Measurements from ENCODE around the gene APOL6. TPM values are rescaled to one million over a fixed set of nuclear protein-coding genes. Genes with fewer than 3 reads are reported as not detected.

Gene APOL6, protein sequence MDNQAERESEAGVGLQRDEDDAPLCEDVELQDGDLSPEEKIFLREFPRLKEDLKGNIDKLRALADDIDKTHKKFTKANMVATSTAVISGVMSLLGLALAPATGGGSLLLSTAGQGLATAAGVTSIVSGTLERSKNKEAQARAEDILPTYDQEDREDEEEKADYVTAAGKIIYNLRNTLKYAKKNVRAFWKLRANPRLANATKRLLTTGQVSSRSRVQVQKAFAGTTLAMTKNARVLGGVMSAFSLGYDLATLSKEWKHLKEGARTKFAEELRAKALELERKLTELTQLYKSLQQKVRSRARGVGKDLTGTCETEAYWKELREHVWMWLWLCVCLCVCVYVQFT
- 10 to 100 TPM; 59.9 to 65.2 TPM for total RNA-seq

DNA sequence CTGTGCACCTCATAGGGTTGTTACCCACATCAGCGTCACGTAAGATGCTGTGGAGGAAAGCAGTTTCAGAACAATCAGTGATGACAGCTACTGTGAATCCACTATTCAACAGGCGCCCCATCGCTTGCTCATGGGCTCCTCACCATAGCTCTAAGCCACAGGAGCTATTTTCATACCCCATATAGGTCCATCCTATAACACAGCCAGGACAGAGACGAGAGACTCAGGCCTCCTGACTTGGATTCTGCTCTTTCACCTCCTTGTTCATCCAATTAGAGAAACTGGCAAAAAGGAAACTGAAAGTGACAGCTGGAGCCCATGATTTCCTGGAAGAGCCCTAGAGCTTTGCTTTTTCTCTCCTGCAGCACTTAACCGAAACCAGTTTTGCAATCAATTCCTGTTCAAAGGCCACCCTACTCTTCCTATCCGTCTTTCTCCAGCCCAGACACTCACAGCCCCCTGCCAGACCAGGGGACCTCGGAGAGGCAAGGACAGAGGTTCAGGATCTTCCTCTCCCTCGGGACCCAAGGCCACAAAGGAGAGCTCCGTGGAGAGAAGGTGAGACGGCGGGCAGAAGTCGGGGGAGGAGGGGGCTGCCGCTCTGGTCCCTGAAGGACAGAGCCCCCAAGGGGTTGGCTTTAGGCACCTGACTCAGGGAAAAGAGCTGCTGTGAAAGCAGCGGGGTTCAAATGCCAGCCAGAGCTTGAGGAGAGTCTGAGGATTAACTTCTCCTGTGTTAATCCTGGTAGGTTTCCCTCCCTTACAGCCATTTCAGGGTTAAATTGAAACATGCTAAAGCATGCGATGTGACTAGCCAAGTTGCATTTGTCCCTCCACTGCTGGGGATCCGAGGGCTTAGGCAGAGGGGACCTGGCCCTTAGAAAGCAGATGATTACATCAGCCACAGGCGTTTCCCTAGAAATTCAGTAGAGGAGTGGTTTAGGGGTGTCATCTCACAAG is at the start of gene APOL6:
Gene APOL6, plus strand, starts transcription at position 381 of the 960 bp plus-strand sequence. CDS start 7,980 bp downstream, outside the sequence.
- peak; percentile 80 for ATAC-seq
- H3K4me1 Mint-ChIP-seq: peaks cover 36% of the 10 kb centered on the region

DNA sequence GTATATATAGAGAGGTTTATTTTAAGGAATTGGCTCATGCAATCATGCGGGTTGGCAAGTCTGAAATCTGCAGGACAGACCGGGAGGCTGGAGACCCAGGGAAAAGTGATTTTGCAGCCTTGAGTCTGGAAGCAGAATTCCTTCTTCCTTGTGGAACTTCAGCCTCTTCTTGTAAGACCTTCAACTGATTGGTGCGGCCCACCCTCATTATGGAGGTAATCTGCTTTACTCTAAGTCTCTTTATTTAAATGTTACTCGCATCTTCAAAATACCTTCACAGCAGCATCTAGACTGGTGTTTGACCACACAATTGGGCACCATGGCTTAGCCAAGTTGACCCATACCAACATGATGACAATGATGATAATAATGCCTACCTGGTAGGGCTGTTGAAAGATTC is 48.9 kb upstream of the APOL6 start:
- Mint-ChIP-seq H3K9me3 (ENCODE audit: low read depth) (no peaks in the 10 kb centered on the region), H3K4me3 (no peak overlapping the region)
- CTCF ChIA-PET: no interaction called here

More for the DNA sequence above, at the start of gene APOL6:
- H3K27ac Mint-ChIP-seq: peak within 1 kb of the TSS; percentile 100
- H3K36me3 Mint-ChIP-seq: peaks cover 42% of the 10 kb centered on the region
- H3K9me3 Mint-ChIP-seq (ENCODE audit: low read depth): peaks cover 2% of the 10 kb centered on the region
- peak within 1 kb of the TSS; percentile 100 for H3K4me3 Mint-ChIP-seq
- H3K27me3 Mint-ChIP-seq: no peaks in the 10 kb centered on the region
- CTCF ChIA-PET: interaction anchor here (0.8 to 3.9 kb wide), 8 partner anchors 10 to 799 kb away, joined by 3 to 32 read pairs (median 6); partner anchors contain the start of gene APOL2
- DNase-seq: peak; percentile 85

DNA sequence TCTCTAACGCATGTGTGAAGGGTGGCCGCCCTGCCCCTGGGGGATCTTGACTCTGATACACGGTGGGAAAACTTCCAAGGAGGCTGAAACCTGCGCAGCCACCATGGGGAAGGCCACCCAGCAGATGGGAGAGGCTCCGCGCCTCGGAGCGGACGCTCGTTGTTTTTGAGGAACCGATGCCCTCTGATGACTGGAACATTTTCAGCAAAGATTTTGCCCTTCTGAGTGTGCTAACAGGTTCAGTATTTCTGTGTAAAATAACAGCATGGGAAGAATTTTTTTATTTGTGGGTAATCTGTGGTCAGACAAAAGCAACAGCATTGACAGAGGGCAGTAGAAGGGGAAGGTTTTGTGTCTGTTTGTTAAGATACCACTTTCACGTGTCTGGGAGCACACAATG is 47.8 kb upstream of the APOL6 start:
- no peak for ATAC-seq
- Mint-ChIP-seq H3K4me3 (no peak overlapping the region), H3K27me3 (peaks cover 2% of the 10 kb centered on the region), H3K36me3 (no peaks in the 10 kb centered on the region), H3K9me3 (ENCODE audit: low read depth) (no peaks in the 10 kb centered on the region), H3K27ac (no peak overlapping the region), H3K4me1 (peaks cover 10% of the 10 kb centered on the region)
- CTCF ChIA-PET: no interaction called here
- no peak for DNase-seq

More for the DNA sequence above, 48.9 kb upstream of the APOL6 start:
- Mint-ChIP-seq H3K36me3 (no peaks in the 10 kb centered on the region), H3K4me1 (peaks cover 2% of the 10 kb centered on the region), H3K27ac (no peak overlapping the region), H3K27me3 (no peaks in the 10 kb centered on the region)
- ATAC-seq: no peak
- DNase-seq: no peak

DNA sequence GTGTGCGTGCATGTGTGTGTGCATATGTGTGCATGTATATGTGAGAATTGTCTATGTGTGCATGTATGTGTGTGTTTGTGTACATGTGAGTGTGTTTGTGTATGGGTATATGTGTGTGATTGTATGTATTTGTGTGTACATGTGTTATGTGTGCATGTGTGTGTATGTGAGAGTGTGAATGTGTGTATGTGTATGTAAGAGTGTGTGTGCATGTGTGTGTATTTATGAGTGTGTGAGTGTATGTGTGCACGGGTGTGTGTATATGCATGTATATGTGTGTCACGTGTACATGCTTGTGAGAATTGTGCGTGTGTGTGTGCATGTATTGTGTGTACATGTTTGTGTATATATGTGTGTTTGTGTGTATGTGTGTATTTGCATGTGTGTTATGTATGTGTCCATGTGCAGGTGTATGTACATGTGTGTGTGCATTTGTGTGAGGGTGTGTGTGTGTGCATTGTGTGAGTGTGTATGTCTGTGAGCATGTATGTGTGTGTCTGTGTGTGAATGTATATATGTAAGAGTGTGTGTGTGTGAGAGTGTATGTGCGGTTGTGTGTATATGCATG is 47.1 kb upstream of the APOL6 start:
- Mint-ChIP-seq H3K4me1 (peaks cover 10% of the 10 kb centered on the region), H3K9me3 (ENCODE audit: low read depth) (no peaks in the 10 kb centered on the region), H3K27ac (no peak overlapping the region), H3K27me3 (peaks cover 4% of the 10 kb centered on the region), H3K36me3 (no peaks in the 10 kb centered on the region), H3K4me3 (no peak overlapping the region)
- ATAC-seq: no peak
- CTCF ChIA-PET: no interaction called here
- no peak for DNase-seq

DNA sequence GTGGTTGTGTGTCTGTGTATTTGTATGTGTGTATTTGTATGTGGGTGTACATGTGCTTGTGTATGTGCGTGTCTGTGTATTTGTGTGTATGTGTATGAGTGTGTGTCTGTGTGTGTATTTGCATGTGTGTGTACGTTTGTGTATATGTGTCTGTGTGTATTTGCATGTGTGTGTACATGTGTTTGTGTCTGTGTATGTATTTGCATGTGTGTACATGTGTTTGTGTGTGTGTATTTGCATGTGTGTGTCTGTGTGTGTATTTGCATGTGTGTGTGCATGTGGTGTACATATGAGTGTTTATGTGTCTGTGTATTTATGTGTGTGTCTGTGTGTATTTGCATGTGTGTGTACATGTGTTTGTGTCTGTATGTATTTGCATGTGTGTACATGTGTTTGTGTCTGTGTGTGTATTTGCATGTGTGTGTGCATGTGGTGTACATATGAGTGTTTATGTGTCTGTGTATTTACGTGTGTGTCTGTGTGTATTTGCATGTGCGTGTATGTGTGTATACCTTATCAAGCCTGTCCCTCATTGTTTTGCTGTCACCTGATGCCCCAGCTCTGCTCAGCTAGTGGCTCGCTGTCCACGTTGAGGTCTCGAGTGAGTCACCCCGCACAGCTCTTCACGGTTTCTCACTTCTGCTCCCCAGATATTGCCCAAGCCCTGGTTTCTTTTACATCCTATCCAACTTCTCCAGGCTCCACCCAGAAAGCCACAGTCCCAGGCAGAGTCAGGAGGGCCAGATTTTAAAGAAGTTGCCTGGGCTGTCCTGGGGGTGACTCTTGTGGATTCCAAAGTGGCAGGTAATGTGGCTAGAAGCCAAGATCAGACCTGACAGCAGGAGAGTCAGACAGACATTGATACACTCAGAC is 46.3 kb upstream of the APOL6 start:
- no peak overlapping the region for H3K4me3 Mint-ChIP-seq
- no peaks in the 10 kb centered on the region for H3K36me3 Mint-ChIP-seq
- H3K9me3 Mint-ChIP-seq (ENCODE audit: low read depth): no peaks in the 10 kb centered on the region
- ATAC-seq (no peak), DNase-seq (peak; percentile 46)
- peaks cover 12% of the 10 kb centered on the region for H3K27me3 Mint-ChIP-seq
- CTCF ChIA-PET: no interaction called here
- H3K4me1 Mint-ChIP-seq: peaks cover 10% of the 10 kb centered on the region
- H3K27ac Mint-ChIP-seq: no peak overlapping the region

DNA sequence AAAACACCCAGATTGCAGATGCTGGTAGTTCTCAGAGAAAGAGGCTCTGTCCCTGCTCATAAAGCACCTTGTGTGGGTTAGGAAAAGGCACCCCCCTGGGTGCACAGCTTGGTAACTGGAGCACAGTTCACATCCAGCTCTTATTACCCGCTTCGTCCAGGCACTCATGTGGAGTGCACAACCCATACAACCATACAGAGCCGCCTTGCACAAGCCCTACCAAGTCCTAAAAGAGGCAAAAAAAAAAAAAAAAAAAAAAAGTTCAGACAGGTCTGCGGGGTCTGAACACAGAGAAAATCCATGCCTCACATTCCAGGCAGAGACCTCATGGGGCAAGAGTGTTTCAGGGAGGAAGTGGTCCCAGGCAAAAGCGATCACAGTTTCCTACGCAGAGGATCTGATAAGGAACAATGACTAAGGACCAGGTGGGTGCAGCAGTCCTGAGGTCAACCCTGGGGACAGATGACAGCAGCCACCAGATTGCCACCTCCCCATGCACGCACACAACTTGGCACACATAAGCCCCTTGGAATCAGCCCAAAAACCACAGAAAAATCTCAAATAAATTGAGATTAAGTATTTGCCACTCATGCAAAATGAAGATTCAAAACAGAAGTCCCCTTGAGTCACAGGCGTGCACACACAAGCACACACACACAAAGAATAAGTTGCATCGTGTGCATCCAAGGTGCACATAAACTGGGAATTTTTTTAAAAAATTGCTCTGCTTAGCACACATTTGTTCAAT is 43.5 kb upstream of the APOL6 start:
- H3K9me3 Mint-ChIP-seq (ENCODE audit: low read depth): no peaks in the 10 kb centered on the region
- H3K36me3 Mint-ChIP-seq: no peaks in the 10 kb centered on the region
- CTCF ChIA-PET: interaction anchor here (1.1 to 1.5 kb wide), 2 partner anchors 254 to 461 kb away, joined by 3 read pairs; no protein-coding TSS in a partner anchor
- DNase-seq (no peak), ATAC-seq (peak; percentile 71)
- peaks cover 11% of the 10 kb centered on the region for H3K4me1 Mint-ChIP-seq
- peaks cover 28% of the 10 kb centered on the region for H3K27me3 Mint-ChIP-seq
- H3K4me3 Mint-ChIP-seq: no peak overlapping the region
- H3K27ac Mint-ChIP-seq: no peak overlapping the region

DNA sequence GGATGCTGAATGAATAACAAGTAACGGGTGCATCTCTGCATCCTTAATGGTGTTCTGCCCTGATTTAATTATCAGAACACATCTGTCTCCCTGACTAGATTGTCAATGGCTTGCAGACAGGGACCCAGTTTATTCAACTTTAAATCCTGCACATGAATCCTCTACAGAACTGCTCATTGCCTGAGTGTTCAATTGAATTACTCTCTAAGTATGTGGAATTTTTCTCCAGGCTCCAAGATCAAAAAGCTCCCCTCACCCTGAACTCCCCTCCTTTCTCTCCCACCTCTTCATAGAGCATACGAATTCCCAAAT is 42.9 kb upstream of the APOL6 start:
- DNase-seq (no peak), ATAC-seq (no peak)
- Mint-ChIP-seq H3K4me1 (peaks cover 14% of the 10 kb centered on the region), H3K4me3 (no peak overlapping the region), H3K27ac (no peak overlapping the region), H3K27me3 (peaks cover 28% of the 10 kb centered on the region), H3K36me3 (no peaks in the 10 kb centered on the region), H3K9me3 (ENCODE audit: low read depth) (no peaks in the 10 kb centered on the region)
- CTCF ChIA-PET: interaction anchor here (1.2 kb wide), 1 partner anchor 254 kb away, joined by 3 read pairs; no protein-coding TSS in a partner anchor

DNA sequence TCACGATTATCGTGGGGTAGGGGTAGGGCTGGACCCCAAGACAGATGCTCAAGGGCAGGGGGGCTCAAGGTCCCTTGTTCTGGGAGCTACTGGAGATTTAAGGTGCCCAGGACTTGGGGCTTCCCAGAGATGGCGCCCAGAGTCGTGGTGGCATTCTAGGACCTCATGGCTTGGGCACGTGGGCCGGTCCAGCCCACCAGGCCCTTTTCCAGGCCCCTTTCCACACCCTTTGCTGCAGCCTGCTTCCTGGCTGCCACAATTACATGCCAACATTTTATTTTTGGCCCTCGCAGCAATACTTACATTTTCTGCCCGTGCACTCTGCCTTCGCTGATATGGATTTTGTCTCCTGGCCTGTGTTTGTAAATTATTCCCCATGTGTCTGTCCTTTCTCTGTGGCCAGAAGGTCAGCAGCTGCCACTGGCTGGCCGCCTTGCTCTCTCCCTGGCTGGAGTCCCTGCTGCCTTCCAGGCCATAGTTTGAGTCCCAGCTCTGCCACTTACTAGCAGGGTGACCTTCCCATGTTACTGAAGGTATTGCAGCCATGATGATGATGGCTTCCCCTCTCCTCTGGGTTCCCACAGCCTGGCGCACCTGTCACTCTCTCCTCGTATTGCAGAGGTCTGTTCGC is 42.3 kb upstream of the APOL6 start:
- Mint-ChIP-seq H3K27me3 (peaks cover 30% of the 10 kb centered on the region), H3K9me3 (ENCODE audit: low read depth) (no peaks in the 10 kb centered on the region), H3K36me3 (no peaks in the 10 kb centered on the region), H3K27ac (no peak overlapping the region), H3K4me1 (peaks cover 19% of the 10 kb centered on the region), H3K4me3 (no peak overlapping the region)
- no peak for ATAC-seq
- CTCF ChIA-PET: interaction anchor here (1.2 kb wide), 1 partner anchor 255 kb away, joined by 3 read pairs; no protein-coding TSS in a partner anchor
- DNase-seq: no peak

DNA sequence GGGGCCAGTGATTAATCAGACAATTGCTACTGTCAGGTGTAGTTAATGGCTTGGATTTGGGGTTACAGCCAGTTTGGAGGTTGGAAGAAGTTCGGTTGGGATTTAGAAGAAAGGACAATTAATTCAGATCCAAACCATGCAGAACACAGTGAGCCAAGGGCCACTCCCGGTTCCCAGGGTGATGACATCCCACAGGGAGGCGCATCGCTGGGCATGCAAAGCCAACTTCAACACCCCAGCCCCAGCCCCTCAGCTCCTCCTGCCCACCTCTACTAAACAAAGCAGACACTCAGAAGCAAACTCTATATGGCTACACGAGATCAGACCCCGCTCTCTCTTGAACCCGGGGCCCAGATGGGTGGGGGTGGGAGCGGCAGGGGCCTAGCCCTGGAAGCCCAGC is 41.3 kb upstream of the APOL6 start:
- ATAC-seq (no peak), DNase-seq (no peak)
- H3K4me1 Mint-ChIP-seq: peaks cover 29% of the 10 kb centered on the region
- no peaks in the 10 kb centered on the region for H3K36me3 Mint-ChIP-seq
- H3K27ac Mint-ChIP-seq: no peak overlapping the region
- H3K4me3 Mint-ChIP-seq: no peak overlapping the region
- H3K27me3 Mint-ChIP-seq: peaks cover 30% of the 10 kb centered on the region
- no peaks in the 10 kb centered on the region for H3K9me3 Mint-ChIP-seq (ENCODE audit: low read depth)
- CTCF ChIA-PET: no interaction called here

DNA sequence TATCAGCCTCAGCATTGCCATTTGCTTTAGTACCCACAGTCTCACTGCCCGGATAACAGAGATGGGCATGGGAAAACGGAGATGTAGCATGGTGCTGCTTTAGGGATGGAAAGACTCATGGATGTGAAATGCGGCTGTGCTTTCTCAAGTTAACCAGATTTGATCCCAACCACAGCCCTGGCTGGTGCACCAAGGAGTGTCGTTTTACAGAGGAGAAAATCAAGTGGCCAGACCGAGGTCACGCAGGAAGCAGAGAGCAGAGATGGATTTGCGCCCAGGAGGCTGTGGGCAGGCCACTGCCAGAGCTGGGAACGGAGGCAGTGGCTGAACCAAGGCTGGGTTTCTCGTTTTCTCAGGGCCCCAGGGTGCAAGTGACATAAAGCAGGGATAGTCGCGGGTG is 40.2 kb upstream of the APOL6 start:
- Mint-ChIP-seq H3K4me1 (peaks cover 36% of the 10 kb centered on the region), H3K36me3 (no peaks in the 10 kb centered on the region), H3K27me3 (peaks cover 30% of the 10 kb centered on the region), H3K9me3 (ENCODE audit: low read depth) (no peaks in the 10 kb centered on the region), H3K27ac (no peak overlapping the region), H3K4me3 (no peak overlapping the region)
- DNase-seq: no peak
- CTCF ChIA-PET: no interaction called here
- ATAC-seq: no peak

DNA sequence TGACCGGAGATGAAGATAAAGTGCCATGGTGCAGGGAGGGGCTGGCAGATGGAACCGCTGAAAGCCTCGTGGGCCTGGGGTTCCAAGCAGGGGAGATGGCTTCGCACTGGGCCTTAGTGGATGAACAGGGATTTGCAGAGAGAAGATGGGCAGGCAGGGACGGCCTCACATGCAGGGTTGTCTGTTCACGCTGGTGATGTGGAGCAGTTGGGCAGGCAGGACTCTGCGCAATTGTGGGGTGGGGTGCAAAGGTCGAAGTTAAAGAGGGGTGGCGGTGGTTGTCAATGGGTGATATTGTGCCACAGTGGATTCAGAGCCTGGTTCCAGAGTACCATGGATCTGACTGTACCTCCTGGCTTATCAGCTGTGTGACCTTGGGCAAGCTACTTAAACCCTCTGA is 39.0 kb upstream of the APOL6 start:
- CTCF ChIA-PET: interaction anchor here (1.0 to 1.1 kb wide), 2 partner anchors 26 to 258 kb away, joined by 3 read pairs; no protein-coding TSS in a partner anchor
- no peaks in the 10 kb centered on the region for H3K9me3 Mint-ChIP-seq (ENCODE audit: low read depth)
- H3K27ac Mint-ChIP-seq: no peak overlapping the region
- peaks cover 30% of the 10 kb centered on the region for H3K27me3 Mint-ChIP-seq
- DNase-seq (no peak), ATAC-seq (no peak)
- H3K4me1 Mint-ChIP-seq: peaks cover 35% of the 10 kb centered on the region
- no peaks in the 10 kb centered on the region for H3K36me3 Mint-ChIP-seq
- H3K4me3 Mint-ChIP-seq: no peak overlapping the region

DNA sequence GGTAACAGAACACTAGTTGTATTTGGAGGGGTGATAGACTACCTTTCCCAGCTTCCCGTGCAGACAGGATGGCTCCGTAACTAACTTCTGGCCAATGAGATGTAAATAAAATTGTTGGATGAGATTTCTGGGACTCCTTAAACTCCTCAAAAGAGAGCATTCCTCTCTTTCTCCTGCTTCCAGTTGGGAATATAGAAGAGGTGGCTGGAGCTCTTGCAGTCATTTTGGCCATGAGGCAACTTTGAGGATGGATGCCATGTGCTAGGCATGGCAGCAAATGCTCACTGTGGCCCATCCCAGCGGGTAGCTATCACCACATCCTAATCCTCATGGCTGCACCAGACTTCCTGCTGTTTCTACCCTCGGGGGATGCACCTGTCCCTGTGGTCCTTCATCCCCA is 38.5 kb upstream of the APOL6 start:
- H3K4me3 Mint-ChIP-seq: no peak overlapping the region
- ATAC-seq (no peak), DNase-seq (no peak)
- H3K27ac Mint-ChIP-seq: no peak overlapping the region
- H3K36me3 Mint-ChIP-seq: no peaks in the 10 kb centered on the region
- H3K27me3 Mint-ChIP-seq: peaks cover 30% of the 10 kb centered on the region
- H3K9me3 Mint-ChIP-seq (ENCODE audit: low read depth): no peaks in the 10 kb centered on the region
- CTCF ChIA-PET: interaction anchor here (1.0 to 1.6 kb wide), 3 partner anchors 26 to 457 kb away, joined by 3 to 4 read pairs (median 3); no protein-coding TSS in a partner anchor
- H3K4me1 Mint-ChIP-seq: peaks cover 30% of the 10 kb centered on the region
